ENCODE data around the gene MACROD1.

Gene MACROD1

GRCh38 chr11:64007629-64008282 lies 158.2 kb downstream of the MACROD1 start:
- Histone ChIP-seq H3K9ac (ENCODE audit: low read length in 2 of 2) (no peak overlapping the region), H3K27ac (ENCODE audit: low read length) (no peak overlapping the region), H3K9me3 (ENCODE audit: control insufficient read depth in 2 of 2, low read length in 2 of 2) (no peaks in the 10 kb centered on the region), H3K36me3 (ENCODE audit: control insufficient read depth in 2 of 2, insufficient read depth in 2 of 2, low read length in 2 of 2) (no peaks in the 10 kb centered on the region), H3K4me1 (ENCODE audit: control insufficient read depth, insufficient read depth, low read length) (peaks cover 18% of the 10 kb centered on the region), H3K27me3 (ENCODE audit: control insufficient read depth in 1 of 2, insufficient read depth in 2 of 2, low read length in 2 of 2) (no peaks in the 10 kb centered on the region), H3K4me3 (ENCODE audit: low read length in 2 of 2) (peak overlapping the region in 1 of 2 donors; percentile 67)

- H3K9ac ChIP-seq (ENCODE audit: low read length in 2 of 2): peak overlapping the region in 1 of 2 donors; percentile 5
- H3K4me1 ChIP-seq (ENCODE audit: control insufficient read depth, insufficient read depth, low read length): peaks cover 20% of the 10 kb centered on the region
- no peak overlapping the region for H3K27ac ChIP-seq (ENCODE audit: low read length)
- H3K36me3 ChIP-seq (ENCODE audit: control insufficient read depth in 2 of 2, insufficient read depth in 2 of 2, low read length in 2 of 2): no peaks in the 10 kb centered on the region
- H3K27me3 ChIP-seq (ENCODE audit: control insufficient read depth in 1 of 2, insufficient read depth in 2 of 2, low read length in 2 of 2): no peaks in the 10 kb centered on the region
- no peaks in the 10 kb centered on the region for H3K9me3 ChIP-seq (ENCODE audit: control insufficient read depth in 2 of 2, low read length in 2 of 2)
- peak overlapping the region in 1 of 2 donors; percentile 67 for H3K4me3 ChIP-seq (ENCODE audit: low read length in 2 of 2)
Measured at GRCh38 chr11:64007160-64007628, 158.7 kb downstream of the MACROD1 start.

GRCh38 chr11:64006398-64006797 lies 159.5 kb downstream of the MACROD1 start:
- H3K4me3 ChIP-seq (ENCODE audit: low read length in 2 of 2): no peak overlapping the region
- H3K27me3 ChIP-seq (ENCODE audit: control insufficient read depth in 1 of 2, insufficient read depth in 2 of 2, low read length in 2 of 2): no peaks in the 10 kb centered on the region
- no peaks in the 10 kb centered on the region for H3K9me3 ChIP-seq (ENCODE audit: control insufficient read depth in 2 of 2, low read length in 2 of 2)
- H3K27ac ChIP-seq (ENCODE audit: low read length): no peak overlapping the region
- H3K36me3 ChIP-seq (ENCODE audit: control insufficient read depth in 2 of 2, insufficient read depth in 2 of 2, low read length in 2 of 2): no peaks in the 10 kb centered on the region
- H3K9ac ChIP-seq (ENCODE audit: low read length in 2 of 2): no peak overlapping the region
- peaks cover 26% of the 10 kb centered on the region for H3K4me1 ChIP-seq (ENCODE audit: control insufficient read depth, insufficient read depth, low read length)

GRCh38 chr11:64005691-64006090 lies 160.2 kb downstream of the MACROD1 start:
- Histone ChIP-seq H3K4me3 (ENCODE audit: low read length in 2 of 2) (no peak overlapping the region), H3K27ac (ENCODE audit: low read length) (no peak overlapping the region), H3K4me1 (ENCODE audit: control insufficient read depth, insufficient read depth, low read length) (peaks cover 30% of the 10 kb centered on the region), H3K9me3 (ENCODE audit: control insufficient read depth in 2 of 2, low read length in 2 of 2) (no peaks in the 10 kb centered on the region), H3K27me3 (ENCODE audit: control insufficient read depth in 1 of 2, insufficient read depth in 2 of 2, low read length in 2 of 2) (no peaks in the 10 kb centered on the region), H3K36me3 (ENCODE audit: control insufficient read depth in 2 of 2, insufficient read depth in 2 of 2, low read length in 2 of 2) (no peaks in the 10 kb centered on the region), H3K9ac (ENCODE audit: low read length in 2 of 2) (no peak overlapping the region)

GRCh38 chr11:64004590-64004984 lies 161.3 kb downstream of the MACROD1 start:
- no peak overlapping the region for H3K4me3 ChIP-seq (ENCODE audit: low read length in 2 of 2)
- H3K27me3 ChIP-seq (ENCODE audit: control insufficient read depth in 1 of 2, insufficient read depth in 2 of 2, low read length in 2 of 2): no peaks in the 10 kb centered on the region
- no peak overlapping the region for H3K27ac ChIP-seq (ENCODE audit: low read length)
- peaks cover 39% of the 10 kb centered on the region for H3K4me1 ChIP-seq (ENCODE audit: control insufficient read depth, insufficient read depth, low read length)
- H3K36me3 ChIP-seq (ENCODE audit: control insufficient read depth in 2 of 2, insufficient read depth in 2 of 2, low read length in 2 of 2): no peaks in the 10 kb centered on the region
- H3K9me3 ChIP-seq (ENCODE audit: control insufficient read depth in 2 of 2, low read length in 2 of 2): no peaks in the 10 kb centered on the region
- no peak overlapping the region for H3K9ac ChIP-seq (ENCODE audit: low read length in 2 of 2)

- Histone ChIP-seq H3K27me3 (ENCODE audit: control insufficient read depth in 1 of 2, insufficient read depth in 2 of 2, low read length in 2 of 2) (no peaks in the 10 kb centered on the region), H3K9ac (ENCODE audit: low read length in 2 of 2) (no peak overlapping the region), H3K4me1 (ENCODE audit: control insufficient read depth, insufficient read depth, low read length) (peaks cover 43% of the 10 kb centered on the region), H3K4me3 (ENCODE audit: low read length in 2 of 2) (no peak overlapping the region), H3K27ac (ENCODE audit: low read length) (no peak overlapping the region), H3K9me3 (ENCODE audit: control insufficient read depth in 2 of 2, low read length in 2 of 2) (no peaks in the 10 kb centered on the region), H3K36me3 (ENCODE audit: control insufficient read depth in 2 of 2, insufficient read depth in 2 of 2, low read length in 2 of 2) (no peaks in the 10 kb centered on the region)
Measured at GRCh38 chr11:64003807-64004589, 161.9 kb downstream of the MACROD1 start.

GRCh38 chr11:64001484-64002420 lies 164.2 kb downstream of the MACROD1 start:
- Histone ChIP-seq H3K4me1 (ENCODE audit: control insufficient read depth, insufficient read depth, low read length) (peaks cover 26% of the 10 kb centered on the region), H3K4me3 (ENCODE audit: low read length in 2 of 2) (no peak overlapping the region), H3K9me3 (ENCODE audit: control insufficient read depth in 2 of 2, low read length in 2 of 2) (no peaks in the 10 kb centered on the region), H3K36me3 (ENCODE audit: control insufficient read depth in 2 of 2, insufficient read depth in 2 of 2, low read length in 2 of 2) (peaks cover 5 to 7% of the 10 kb centered on the region in 2 donors), H3K9ac (ENCODE audit: low read length in 2 of 2) (no peak overlapping the region), H3K27me3 (ENCODE audit: control insufficient read depth in 1 of 2, insufficient read depth in 2 of 2, low read length in 2 of 2) (no peaks in the 10 kb centered on the region), H3K27ac (ENCODE audit: low read length) (no peak overlapping the region)

GRCh38 chr11:64000740-64001483 lies 165.0 kb downstream of the MACROD1 start:
- Histone ChIP-seq H3K27me3 (ENCODE audit: control insufficient read depth in 1 of 2, insufficient read depth in 2 of 2, low read length in 2 of 2) (no peaks in the 10 kb centered on the region), H3K27ac (ENCODE audit: low read length) (no peak overlapping the region), H3K9ac (ENCODE audit: low read length in 2 of 2) (peak overlapping the region in 1 of 2 donors; percentile 29), H3K36me3 (ENCODE audit: control insufficient read depth in 2 of 2, insufficient read depth in 2 of 2, low read length in 2 of 2) (peaks cover 13 to 15% of the 10 kb centered on the region in 2 donors), H3K9me3 (ENCODE audit: control insufficient read depth in 2 of 2, low read length in 2 of 2) (no peaks in the 10 kb centered on the region), H3K4me1 (ENCODE audit: control insufficient read depth, insufficient read depth, low read length) (peaks cover 25% of the 10 kb centered on the region), H3K4me3 (ENCODE audit: low read length in 2 of 2) (peak overlapping the region; percentile 25 to 60)

GRCh38 chr11:64000026-64000739 lies 165.7 kb downstream of the MACROD1 start:
- H3K9ac ChIP-seq (ENCODE audit: low read length in 2 of 2): peak overlapping the region in 1 of 2 donors; percentile 42
- peaks cover 13 to 15% of the 10 kb centered on the region in 2 donors for H3K36me3 ChIP-seq (ENCODE audit: control insufficient read depth in 2 of 2, insufficient read depth in 2 of 2, low read length in 2 of 2)
- no peaks in the 10 kb centered on the region for H3K9me3 ChIP-seq (ENCODE audit: control insufficient read depth in 2 of 2, low read length in 2 of 2)
- H3K4me1 ChIP-seq (ENCODE audit: control insufficient read depth, insufficient read depth, low read length): peaks cover 25% of the 10 kb centered on the region
- peak overlapping the region; percentile 31 to 60 for H3K4me3 ChIP-seq (ENCODE audit: low read length in 2 of 2)
- H3K27ac ChIP-seq (ENCODE audit: low read length): no peak overlapping the region
- no peaks in the 10 kb centered on the region for H3K27me3 ChIP-seq (ENCODE audit: control insufficient read depth in 1 of 2, insufficient read depth in 2 of 2, low read length in 2 of 2)
